Erythroblast (primary cell): ENCODE data around the gene MALL.
"Not testable (repeated sequence)": the region's sequence is repeated elsewhere in the genome, so short reads cannot be mapped to it uniquely, and the experiment has no call there.

Experiments
- DNase-seq, 2 experiments: peaks; one replicate each; lab custom pipeline; 2025; lab: John Stamatoyannopoulos, UW

The MALL gene

GRCh38 chr2:110053688-110054087 lies 61.9 kb downstream of the MALL start:
- not testable (repeated sequence) for DNase-seq

- DNase-seq: not testable (repeated sequence)
Measured at GRCh38 chr2:110052166-110052565, 63.5 kb downstream of the MALL start.

- DNase-seq: not testable (repeated sequence)
Measured at GRCh38 chr2:110050222-110050621, 65.4 kb downstream of the MALL start.

GRCh38 chr2:110049769-110050168 lies 65.9 kb downstream of the MALL start:
- not testable (repeated sequence) for DNase-seq

GRCh38 chr2:110048255-110049197 lies 67.1 kb downstream of the MALL start:
- DNase-seq: not testable (repeated sequence)

GRCh38 chr2:110047225-110047624 lies 68.4 kb downstream of the MALL start:
- not testable (repeated sequence) for DNase-seq

GRCh38 chr2:110041941-110042660 lies 73.5 kb downstream of the MALL start:
- DNase-seq: not testable (repeated sequence)

GRCh38 chr2:110037336-110037735 lies 78.3 kb downstream of the MALL start:
- DNase-seq: not testable (repeated sequence)

GRCh38 chr2:110035384-110035783 lies 80.2 kb downstream of the MALL start:
- not testable (repeated sequence) for DNase-seq

- not testable (repeated sequence) for DNase-seq
Measured at GRCh38 chr2:110034935-110035334, 80.7 kb downstream of the MALL start.
